Measurements from ENCODE around the gene GRAMD4. TPM values are rescaled to one million over a fixed set of nuclear protein-coding genes. Genes with fewer than 3 reads are reported as not detected.

GRAMD4 gene, protein sequence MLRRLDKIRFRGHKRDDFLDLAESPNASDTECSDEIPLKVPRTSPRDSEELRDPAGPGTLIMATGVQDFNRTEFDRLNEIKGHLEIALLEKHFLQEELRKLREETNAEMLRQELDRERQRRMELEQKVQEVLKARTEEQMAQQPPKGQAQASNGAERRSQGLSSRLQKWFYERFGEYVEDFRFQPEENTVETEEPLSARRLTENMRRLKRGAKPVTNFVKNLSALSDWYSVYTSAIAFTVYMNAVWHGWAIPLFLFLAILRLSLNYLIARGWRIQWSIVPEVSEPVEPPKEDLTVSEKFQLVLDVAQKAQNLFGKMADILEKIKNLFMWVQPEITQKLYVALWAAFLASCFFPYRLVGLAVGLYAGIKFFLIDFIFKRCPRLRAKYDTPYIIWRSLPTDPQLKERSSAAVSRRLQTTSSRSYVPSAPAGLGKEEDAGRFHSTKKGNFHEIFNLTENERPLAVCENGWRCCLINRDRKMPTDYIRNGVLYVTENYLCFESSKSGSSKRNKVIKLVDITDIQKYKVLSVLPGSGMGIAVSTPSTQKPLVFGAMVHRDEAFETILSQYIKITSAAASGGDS
- total RNA-seq, result 24.9 TPM

DNA sequence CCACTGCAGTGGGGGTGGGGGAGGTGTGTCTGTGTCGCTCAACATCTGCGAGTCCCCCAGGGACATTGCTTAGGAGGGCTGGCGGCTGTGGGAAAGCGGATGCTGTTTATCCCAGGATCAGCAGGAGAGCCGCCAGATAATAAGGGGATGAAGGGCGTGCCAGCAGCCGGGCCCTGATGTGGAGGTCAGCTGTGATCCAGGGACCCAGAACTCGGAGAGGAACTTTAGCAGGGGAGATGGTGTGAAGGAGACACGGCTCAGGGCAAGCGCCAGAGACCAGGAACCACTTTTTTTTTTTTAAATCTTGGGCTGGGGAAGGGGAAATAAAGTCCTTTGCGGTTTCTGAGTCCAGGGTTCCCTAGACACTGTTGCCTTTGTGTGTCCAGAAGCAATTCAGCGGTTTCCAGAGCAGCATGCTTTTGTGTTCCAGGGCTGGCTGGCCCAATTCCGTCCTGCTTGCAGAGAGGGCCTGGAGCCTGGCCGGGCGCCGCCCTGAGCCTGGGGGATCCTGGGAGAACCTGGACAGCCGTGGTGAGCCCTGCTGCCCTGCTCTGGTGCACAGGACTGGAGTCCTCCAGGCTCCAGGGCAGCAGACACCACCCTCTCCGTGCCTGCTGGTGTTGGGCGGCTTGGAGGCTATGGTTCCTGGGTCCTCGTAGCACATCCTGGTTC lies at the start of gene GRAMD4:
TSS of gene GRAMD4 (plus strand) at position 557 of the 672 bp plus-strand sequence. CDS start 6,414 bp downstream, outside the sequence.
- no peak for DNase-seq

DNA sequence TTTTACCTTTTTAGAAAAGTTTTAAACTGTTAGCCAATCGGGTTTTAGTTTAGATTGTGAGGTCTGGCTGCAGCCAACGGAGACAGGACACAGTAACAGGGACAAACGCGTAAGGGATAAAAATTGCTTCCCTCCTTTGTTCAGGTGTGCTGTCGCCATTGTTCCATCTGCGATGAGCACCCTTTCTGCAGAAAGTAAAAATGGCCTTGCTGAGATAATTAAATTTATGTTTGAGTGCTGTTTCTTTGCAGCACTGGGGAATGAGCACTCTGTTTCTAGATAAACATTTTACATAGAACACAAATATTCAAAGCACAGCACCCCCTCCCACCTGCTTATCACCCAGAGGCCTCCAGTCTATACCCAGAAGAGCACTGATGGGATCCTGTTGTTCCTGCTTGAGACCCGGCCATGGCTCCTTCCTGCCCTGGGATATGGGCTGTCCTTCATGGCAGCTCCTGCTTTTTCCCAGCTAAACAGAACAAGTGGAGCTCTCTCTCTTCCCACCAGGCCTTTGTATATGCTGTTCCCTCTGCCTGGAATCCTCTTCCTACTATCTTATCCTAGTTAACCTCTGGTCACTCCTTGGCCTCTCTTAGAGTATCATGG lies 48.4 kb upstream of the GRAMD4 start:
- DNase-seq, result no peak

DNA sequence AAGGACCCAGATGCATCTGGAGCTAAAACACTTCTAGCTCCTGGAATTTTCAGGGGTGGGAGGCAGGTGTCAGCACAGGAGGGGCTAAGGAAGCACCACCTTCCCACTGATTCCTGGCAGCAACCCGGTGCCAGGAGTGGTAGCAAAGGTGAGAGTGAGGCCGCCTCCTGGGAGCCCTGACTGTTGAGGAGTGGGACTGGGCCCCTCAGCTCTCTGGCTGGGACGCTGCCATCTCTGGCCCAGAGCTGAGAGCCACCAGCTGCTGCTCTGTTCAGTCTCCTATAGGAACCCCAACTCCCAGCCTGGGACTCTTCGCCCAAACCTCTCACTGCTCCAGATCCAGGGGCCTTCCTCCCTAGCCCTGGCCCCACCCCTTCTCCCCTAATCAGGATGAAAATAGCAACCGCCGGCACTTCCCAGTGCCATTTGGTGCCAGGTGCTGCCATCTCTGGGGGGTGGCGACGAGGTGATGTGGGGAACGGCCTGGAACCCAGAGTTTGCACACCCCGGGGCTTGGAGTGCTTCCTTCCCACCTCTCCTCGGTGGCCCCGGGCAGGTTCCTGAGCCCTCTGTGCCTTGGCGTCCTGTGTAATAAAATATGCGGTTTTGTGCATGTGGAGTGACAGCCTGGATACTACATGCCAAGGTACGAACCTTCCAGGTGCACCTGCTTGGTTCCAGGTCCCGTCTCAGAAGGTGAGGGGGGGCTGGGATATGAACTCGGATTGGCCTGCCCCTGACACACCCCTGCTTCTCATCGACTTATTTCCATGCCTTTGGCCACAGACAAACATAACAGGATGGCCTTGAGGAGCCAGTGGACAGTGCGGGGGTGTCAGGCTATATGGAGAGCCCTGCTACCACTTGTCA lies 47.0 kb upstream of the GRAMD4 start:
- no peak for DNase-seq

DNA sequence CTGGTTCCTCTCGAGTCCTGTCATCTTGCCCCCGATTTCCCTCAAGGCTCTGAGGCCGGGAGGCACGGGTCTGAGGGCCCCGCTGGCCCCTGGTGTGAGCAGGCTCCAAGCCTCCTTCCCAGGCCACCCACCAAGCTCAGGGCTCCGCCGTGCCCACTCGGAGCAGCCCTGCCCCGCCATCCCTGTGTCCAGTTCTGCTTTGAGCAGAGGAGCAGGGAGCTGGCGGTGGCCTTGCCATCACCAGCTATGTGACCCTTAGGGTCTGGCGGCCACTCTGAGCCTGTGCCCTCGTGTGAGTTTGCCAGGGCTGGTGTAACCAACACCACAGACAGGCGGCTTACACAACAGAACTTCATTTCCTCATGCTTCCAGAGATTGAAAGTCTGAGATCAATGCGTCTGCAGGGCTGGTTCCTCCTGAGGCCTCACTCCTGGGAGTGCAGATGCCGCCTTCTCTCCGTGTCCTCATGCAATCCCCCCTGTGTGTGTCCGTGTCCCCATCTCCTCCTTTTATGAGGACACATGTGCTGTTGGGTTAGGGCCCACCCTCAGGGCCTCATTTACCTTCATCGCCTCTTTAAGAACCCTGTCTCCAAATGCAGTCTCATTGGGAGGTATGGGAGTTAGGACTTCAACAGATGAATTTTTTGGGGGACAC lies 46.3 kb upstream of the GRAMD4 start:
- DNase-seq, result no peak

DNA sequence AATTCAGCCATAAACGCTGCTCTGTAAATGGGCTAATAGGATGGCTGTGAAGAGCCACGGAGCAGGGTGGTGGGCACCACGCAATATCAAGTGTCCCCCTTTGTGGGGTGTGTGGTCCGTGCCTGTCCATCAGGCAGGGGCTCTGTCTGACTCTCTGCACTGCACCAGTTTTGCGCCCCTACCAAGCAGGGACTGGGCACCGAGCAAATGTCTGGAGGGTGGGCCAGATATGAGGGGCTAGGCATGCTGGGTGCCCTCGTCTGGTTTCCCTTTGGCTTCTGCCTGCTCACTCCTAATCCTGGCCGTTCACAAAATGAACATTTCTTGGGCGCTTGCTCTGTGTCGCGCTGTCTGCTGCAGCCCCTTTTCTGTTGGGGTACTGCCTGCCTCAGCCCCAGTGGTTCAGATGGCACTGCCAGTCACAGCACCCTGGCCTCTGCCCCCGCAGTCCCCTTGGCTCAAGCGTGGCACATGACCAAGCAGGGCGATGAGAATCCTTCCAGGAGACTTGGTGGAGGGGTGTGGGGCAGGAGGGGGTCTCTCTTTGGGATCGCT lies 45.7 kb upstream of the GRAMD4 start:
- DNase-seq, result no peak

DNA sequence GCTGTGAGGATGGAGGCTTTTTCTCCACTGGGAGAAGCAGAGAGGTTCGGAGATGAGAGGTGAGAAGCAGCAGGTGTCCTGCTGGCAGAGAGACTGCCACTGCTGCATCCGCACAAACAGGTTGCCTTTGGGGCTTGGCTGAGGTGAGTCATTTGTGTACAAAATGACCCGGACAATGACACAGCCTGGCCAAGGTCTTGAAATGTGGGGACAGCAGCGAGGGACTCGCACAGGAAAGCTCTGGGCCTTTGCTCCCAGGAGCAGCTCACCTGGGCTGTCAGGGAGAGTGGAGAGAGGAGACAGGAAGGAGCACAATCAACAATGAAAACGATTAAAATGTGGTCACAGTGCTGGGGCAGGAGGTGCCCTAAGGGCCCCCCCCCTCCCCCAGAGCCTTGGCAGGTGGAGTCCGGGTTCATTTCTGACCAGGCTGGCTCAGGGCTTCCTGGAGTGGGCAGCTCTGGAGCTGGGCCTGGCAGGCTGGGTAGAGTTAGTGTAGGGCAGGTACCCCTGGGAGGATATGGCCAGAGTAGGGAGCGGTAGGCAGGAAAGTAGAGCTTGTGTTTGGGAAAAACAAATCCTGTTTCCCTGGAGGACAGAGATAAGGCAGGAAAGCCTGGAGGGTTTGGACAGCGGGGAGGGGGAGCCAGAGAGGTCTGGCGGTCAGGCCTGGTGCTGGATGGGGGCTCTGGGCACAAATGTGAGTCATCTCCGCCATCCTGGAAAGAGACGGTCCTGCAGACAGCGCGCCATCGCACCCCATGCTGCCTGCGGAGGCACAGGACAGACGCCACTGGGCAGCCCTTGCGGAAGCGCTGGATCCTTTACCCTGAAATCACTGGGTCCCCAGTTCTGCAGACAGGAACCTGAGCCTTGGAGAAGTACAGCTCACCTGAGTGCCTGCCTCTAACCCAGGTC lies 44.9 kb upstream of the GRAMD4 start:
- DNase-seq, result no peak

DNA sequence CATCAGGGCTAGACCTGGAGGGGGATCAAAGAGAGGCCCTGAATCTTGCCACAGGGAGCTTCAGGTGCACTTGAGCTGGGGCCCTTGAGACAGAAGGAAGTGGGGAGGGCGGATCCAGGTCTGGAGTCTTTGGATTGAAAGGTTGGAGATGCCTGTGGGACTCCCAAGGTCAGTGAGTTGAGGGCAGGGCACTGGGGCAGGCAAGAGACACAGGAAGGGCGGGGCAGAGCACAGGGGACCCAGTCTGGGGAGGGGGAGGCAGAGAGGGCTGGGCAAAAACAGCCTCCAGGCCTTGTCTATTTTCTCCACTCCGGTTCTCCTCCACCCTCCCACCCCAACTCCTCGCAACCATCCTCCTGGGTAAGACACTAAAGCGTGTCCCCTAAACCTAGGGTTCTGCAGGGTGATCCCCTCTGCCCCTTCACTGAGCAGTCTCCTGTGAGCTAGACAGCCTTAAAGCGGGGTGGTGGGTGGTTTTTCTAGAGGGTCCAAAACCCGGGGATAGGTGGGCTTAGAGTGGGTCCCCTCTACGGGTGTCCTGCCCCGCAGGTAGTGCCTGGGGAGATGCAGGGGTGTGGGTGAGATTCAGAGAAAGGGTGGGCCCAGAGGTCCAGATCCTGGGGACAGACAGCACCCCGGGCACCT lies 44.2 kb upstream of the GRAMD4 start:
- DNase-seq, result no peak

DNA sequence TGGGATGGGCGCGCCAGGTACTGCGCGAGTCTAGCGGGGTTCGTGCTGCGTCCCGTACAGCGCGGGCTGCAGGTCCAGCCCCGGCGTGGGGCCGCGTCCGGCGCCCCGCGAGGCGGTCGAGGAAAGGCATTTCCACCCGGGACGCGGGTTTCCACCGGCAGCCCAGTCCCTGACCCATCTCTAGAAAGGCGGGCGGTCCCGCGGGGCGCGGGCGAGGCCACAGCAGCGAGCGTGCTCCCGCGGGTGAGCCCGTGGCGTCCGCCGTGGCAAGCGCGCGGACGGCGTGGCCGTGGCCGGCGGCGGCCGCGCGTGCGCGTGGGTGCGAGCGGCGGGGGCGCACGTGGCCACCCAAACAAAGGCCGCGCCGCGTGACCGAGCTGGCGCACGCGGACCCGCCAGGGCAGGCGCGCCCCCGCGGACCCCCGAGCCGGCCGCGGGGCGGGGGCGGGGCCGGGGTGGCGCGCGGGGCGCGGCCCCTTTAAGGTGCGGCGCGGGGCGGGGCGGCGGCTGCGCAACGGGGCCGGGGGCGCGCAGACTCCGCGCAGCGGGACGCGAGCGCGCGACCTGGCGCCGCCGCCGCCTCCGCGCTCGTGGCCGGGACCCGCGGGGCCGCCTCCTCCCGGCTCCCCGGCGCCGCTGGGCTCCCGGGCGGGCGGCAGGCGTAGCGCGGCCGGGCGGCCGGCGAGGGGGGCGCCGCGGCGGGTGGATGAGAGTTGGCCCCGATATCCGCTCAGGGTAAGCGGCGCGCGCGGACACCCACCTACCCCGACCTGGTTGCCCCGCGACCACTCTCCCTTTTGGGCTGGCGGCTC lies 43.4 kb upstream of the GRAMD4 start:
- DNase-seq, result no peak

DNA sequence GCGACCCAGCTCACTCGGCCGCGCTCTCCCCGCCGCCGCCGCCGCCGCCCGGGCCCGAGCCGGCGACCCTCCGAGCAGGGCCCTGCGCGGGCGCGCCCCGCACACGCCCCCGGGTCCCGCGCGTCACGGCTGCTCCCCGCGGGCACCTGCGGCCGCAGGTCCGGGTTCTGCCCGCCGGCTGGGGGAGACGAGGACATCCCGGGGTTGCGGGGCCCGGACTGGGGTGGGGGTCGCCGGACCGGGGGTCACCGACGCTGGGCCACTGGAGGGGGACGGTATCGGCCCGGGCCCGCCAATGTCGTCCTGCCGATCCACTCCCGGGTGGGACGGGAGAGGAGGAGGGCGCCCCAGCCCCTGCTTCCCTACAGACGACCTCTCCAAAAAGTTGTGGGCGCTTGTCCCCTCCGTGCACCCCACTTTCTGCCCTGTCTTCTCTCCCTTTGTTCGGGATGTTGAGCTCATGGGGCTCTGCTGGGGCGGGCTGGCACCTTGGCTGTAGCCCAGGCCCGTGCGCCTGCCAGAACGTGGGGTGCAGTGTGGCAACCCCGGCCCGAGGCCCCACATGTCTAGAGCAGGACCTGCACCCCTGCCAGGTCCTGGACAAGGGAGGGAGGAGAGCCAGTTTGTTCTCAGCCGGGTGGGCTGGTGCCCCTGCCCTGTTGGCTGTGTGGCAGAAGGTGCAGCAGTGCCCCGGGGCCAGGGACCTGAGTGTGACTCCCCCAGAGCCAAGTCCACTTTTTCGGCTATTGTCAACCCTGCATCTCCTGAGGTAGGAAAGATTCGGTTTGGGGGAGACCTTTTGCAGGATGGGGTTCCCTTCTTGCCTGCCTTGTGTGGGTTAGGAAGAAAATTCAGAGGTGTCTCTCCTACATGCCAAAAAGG lies 42.6 kb upstream of the GRAMD4 start:
- DNase-seq, result no peak

DNA sequence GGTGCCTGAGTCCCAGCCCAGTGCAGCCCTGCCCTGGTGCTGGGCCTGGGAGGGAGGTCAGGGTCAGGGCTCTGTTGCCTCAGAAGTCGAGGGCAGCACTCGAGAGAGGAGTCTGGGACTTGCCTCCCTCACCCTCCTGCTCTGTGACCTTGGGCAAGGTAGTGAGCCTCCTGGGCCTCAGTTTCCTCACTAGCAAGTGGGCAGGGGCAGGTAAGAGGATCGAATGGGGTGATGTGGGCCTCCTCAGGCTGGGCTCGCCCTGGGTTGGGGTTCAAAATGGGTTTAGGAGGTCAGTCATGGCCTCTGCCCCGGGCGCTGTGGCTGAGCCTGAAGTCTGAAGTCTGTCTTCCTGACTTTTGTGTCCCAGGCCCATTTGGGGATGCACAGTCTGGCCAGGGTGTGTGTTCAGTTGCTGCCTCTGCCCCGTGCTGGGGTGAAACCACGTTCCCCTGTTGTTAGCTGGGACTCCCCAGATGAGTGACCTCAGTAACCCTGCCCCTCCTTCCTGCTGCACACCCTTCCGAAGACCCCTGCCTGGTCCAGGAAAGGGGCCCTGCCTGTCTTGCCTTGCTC lies 41.8 kb upstream of the GRAMD4 start:
- no peak for DNase-seq

DNA sequence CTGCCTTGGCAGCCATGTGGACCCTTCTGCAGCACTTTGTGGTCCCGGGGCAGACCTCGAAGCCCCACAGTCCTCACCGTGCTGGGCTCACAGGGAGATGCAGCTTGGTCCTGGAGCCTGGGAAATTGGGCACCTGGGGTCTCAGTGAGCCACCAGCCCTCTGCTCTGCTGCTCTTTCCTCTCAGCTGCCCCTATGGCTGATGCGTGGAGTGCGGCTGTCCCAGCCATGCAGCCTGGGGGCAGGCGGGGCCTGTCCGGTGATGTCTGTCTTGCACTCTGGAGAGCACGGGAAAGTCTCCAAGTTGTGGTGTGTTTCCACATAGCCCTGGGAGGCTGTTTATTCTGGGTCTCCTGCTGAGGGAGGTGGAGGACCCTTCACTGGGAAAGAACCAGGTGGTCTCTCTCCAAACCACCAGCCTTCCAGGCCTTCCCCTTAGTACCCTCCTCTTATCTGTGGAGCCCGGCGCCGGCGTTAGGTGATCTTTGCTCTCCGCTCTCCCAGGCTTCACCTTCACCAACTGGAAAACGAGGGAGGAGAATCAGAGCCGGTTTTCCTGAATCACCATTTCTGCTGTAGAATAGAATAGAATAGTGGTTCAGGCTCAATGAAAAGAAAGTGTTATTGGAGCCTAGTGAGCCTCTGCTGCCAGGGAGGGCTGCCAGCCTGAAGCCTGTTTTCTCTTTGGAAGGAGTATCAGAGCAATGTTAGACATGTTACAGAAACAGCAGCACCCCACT lies 41.2 kb upstream of the GRAMD4 start:
- no peak for DNase-seq

DNA sequence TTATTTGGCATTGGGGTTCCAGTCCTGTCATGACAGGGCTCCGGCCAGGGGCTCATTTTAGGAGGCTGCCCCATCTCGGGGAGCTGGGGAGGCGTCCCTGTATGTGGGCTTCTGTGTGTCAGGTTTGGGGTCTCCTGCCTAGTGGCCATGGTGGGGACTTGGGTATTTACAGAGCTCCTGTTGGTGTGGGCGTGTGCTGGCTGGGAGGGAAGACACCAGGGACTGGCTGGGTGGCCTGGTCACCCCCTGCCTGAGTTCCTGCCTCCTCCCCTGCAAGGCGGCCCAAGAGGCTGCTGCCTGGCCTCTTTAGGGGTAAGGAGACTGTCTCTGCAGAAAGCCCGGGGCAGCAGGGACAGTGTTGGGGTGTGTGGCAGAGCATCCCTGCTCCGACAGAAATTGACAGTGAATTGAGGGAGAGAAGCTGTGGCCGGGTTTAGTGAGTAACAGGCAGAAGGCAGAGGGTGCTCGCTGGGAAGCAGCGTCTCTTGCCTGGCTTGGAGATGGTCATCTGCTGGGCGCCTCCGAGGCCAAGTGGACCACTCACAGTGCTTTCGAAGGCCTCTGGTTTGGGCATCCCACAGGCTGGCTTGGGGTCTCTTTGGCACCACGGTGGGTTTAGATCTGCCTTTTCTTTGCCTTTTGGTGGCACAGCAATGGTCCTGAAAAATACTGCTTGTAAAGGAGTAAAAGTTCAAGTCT lies 40.3 kb upstream of the GRAMD4 start:
- no peak for DNase-seq

DNA sequence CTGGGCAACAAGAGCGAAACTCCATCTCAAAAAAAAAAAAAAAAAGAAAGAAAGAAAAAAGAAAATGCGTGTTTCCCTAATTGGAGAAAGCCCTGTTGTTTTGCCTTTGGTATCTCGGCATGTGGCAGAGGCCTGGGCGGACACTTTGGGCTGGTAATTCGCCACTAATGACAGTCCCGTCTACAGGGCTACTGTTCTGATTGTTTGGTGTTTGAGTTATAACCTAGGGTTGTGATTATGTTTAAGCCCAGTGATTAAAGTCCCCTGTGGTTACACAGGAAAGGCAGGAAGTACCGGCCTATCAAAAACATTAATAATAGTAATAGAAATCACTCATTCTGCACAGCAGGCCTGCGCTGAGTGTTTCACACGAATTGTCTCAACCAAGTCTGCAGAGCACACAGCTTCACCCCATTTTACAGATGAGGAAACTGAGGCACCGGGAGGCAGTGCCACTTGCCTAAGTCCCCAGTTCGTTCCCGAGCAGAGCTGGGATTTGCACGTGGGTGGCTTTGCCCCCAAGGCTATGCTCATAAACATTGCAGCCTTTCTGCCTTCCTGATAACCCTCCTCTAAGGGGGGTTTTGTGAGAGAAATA lies 39.1 kb upstream of the GRAMD4 start:
- DNase-seq, result no peak

DNA sequence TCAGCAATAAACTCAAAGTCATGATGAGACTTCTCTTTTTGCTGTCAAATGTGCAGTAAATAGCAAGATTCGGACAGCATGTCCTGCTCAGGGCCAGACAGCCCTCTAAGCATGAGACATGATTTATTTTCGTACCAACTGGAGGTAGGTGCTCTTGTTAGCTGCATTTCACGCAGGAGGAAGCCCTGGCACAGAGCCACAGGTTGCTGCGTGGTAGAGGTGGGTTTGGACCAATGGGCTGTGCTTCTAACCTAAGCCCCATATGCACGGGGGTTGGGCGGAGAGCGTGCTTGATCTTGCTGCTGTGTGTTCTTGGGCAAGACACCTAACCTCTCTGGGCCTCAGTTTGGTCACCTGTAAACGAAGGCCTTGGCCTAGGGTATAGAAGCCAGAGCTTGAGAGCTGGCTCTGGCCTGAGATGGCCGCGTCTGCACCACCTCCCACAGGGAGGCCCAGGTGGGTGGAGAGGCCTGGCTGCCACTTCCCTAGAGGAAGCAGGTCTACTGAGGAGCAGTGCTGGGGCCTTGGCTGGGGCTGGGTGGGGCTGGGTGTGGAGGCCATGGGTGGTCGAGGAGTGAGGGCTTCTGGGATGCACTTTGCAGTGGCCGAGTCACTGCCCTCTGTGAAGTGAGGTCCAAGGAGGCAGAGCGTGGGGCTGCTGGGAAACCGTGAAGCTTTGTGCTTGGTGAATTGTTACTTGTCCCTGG lies 38.5 kb upstream of the GRAMD4 start:
- no peak for DNase-seq

Data from skin of body (tissue), 2 donors.